ENCODE measurements around the gene ADNP. TPM values are rescaled to one million over a fixed set of nuclear protein-coding genes. Genes with fewer than 3 reads are reported as not detected.

Gene ADNP
- total and polyA plus RNA-seq, 2 of the 13 experiments (the other 11 are each of a cell fraction or from before 2014, with no cell fraction given) = 21.0 to 21.5 TPM

DNA sequence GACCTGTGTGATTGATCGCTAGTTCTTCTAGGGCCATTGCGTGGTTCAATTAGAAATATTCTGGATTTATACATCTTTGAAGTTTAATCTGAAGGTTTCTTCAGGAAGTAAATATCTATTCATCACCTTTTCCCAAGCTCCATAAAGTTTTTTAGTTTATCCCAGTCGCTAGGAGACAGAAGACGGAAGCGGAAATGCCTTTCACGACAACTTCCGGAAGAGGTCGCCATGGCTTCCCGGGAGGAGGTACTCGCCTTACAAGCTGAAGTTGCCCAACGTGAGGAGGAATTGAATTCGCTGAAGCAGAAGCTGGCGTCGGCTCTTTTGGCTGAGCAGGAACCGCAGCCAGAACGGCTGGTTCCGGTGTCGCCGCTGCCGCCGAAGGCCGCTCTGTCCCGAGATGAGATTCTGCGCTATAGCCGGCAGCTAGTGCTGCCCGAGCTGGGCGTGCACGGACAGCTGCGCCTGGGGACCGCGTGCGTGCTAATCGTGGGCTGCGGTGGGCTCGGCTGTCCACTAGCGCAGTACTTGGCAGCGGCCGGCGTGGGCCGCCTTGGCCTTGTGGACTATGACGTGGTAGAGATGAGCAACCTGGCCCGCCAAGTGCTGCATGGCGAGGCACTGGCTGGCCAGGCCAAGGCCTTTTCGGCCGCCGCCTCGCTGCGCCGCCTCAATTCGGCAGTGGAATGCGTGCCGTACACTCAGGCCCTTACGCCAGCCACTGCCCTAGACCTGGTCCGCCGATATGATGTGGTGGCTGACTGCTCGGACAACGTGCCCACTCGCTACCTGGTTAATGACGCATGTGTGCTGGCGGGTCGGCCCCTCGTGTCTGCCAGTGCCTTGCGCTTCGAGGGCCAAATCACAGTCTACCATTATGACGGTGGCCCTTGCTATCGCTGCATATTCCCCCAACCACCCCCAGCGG is 27.6 kb upstream of the ADNP start, which contains the start of gene MOCS3 (continued):
- 0 out of 2 replicates have a peak, but pooled peaks have one; percentile 20 for TF ChIP-seq ZC3H4 (CRISPR knock-in tag; IDR thresholded peaks at IDR 0.05; ENCODE audit: borderline replicate concordance)
- TF ChIP-seq ZSCAN21 (CRISPR knock-in tag; IDR thresholded peaks at IDR 0.05; ENCODE audit: borderline replicate concordance) = peak; percentile 19
- TF ChIP-seq PAF1 (CRISPR knock-in tag; IDR thresholded peaks at IDR 0.05) = no peak
- TF ChIP-seq, protein P1, sequence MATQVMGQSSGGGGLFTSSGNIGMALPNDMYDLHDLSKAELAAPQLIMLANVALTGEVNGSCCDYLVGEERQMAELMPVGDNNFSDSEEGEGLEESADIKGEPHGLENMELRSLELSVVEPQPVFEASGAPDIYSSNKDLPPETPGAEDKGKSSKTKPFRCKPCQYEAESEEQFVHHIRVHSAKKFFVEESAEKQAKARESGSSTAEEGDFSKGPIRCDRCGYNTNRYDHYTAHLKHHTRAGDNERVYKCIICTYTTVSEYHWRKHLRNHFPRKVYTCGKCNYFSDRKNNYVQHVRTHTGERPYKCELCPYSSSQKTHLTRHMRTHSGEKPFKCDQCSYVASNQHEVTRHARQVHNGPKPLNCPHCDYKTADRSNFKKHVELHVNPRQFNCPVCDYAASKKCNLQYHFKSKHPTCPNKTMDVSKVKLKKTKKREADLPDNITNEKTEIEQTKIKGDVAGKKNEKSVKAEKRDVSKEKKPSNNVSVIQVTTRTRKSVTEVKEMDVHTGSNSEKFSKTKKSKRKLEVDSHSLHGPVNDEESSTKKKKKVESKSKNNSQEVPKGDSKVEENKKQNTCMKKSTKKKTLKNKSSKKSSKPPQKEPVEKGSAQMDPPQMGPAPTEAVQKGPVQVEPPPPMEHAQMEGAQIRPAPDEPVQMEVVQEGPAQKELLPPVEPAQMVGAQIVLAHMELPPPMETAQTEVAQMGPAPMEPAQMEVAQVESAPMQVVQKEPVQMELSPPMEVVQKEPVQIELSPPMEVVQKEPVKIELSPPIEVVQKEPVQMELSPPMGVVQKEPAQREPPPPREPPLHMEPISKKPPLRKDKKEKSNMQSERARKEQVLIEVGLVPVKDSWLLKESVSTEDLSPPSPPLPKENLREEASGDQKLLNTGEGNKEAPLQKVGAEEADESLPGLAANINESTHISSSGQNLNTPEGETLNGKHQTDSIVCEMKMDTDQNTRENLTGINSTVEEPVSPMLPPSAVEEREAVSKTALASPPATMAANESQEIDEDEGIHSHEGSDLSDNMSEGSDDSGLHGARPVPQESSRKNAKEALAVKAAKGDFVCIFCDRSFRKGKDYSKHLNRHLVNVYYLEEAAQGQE (IDR thresholded peaks at IDR 0.05; ENCODE audit: borderline replicate concordance in 1 of 2, low read depth in 1 of 2, low read length in 2 of 2) = no peak
- TF ChIP-seq, protein P2, sequence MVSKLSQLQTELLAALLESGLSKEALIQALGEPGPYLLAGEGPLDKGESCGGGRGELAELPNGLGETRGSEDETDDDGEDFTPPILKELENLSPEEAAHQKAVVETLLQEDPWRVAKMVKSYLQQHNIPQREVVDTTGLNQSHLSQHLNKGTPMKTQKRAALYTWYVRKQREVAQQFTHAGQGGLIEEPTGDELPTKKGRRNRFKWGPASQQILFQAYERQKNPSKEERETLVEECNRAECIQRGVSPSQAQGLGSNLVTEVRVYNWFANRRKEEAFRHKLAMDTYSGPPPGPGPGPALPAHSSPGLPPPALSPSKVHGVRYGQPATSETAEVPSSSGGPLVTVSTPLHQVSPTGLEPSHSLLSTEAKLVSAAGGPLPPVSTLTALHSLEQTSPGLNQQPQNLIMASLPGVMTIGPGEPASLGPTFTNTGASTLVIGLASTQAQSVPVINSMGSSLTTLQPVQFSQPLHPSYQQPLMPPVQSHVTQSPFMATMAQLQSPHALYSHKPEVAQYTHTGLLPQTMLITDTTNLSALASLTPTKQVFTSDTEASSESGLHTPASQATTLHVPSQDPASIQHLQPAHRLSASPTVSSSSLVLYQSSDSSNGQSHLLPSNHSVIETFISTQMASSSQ (IDR thresholded peaks at IDR 0.05; ENCODE audit: low read depth) = peak; percentile 41; the same call in 1 of the 2 replicates
- TF ChIP-seq, protein P2 (CRISPR knock-in tag; IDR thresholded peaks at IDR 0.05; ENCODE audit: borderline replicate concordance) = peak; percentile 43; the same call in 1 of the 2 replicates
- peak in 1 of 2 experiments; percentile 50; a peak in 2 of 4 replicates for TF ChIP-seq ATF4 (CRISPR knock-in tag; IDR thresholded peaks at IDR 0.05)
- TF ChIP-seq, protein P3, sequence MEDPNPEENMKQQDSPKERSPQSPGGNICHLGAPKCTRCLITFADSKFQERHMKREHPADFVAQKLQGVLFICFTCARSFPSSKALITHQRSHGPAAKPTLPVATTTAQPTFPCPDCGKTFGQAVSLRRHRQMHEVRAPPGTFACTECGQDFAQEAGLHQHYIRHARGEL (CRISPR knock-in tag; IDR thresholded peaks at IDR 0.05) = 0 out of 2 replicates have a peak, but pooled peaks have one; percentile 88
- TF ChIP-seq SAP130 (CRISPR knock-in tag; IDR thresholded peaks at IDR 0.05; ENCODE audit: low read depth) = peak; percentile 84
- peak; percentile 60; the same call in 1 of the 2 replicates for TF ChIP-seq ZFP82 (CRISPR knock-in tag; IDR thresholded peaks at IDR 0.05; ENCODE audit: borderline replicate concordance)
- TF ChIP-seq KDM4B (CRISPR knock-in tag; IDR thresholded peaks at IDR 0.05) = no peak
- peak; percentile 90 for TF ChIP-seq SIN3B (IDR thresholded peaks at IDR 0.05; ENCODE audit: low read length)
- 0 out of 2 replicates have a peak, but pooled peaks have one; percentile 52 for TF ChIP-seq ZNF484 (CRISPR knock-in tag; IDR thresholded peaks at IDR 0.05; ENCODE audit: borderline replicate concordance, low read depth)

Data from HepG2 (cell line).